ENCODE measurements around the gene PUM1. TPM values are rescaled to one million over a fixed set of nuclear protein-coding genes. Genes with fewer than 3 reads are reported as not detected.

Gene PUM1
- total RNA-seq, 6 experiments from 2014 or later, result 83.6 to 95.4 (median 90.8) TPM

DNA sequence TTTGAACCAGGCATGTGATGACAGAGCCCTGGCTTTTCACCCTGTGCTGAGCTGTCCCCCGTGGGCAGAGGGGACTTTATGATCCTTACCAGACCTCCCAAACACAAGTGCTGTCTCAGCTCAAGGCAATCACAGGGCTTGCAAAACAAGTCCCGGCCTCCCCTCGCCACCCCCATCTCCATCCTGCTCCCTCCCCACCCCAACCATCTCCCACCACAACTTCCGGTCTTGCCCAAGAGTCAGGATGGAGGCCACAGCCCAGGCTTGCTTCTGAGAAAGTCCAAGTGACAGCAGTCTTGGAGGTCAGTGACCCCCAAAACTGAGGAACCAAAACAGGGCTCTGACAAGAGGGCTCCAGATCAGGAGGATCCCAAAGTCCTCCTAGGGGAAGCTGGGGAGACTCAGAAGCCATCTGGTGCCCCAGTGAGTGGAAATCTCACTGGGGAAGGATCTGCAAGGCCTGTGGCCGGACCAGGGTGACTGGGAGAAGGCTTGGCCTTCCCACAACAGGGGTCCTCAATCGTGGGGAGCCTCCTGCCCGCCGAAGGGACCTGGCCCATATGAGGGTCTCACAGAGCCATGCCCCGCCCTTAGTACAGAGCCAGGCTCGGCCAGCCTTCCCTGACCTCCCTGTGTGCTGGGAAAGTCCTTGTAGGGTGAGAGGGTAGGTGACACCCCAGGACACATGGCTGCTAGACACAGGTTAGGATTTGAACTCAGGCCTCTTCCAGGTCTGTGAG lies 152.4 kb downstream of the PUM1 start:
- Mint-ChIP-seq H3K9me3 (no peaks in the 10 kb centered on the region), H3K27ac (peak overlapping the region; percentile 25; the same call in 1 of the 2 replicates), H3K27me3 (ENCODE audit: insufficient read depth) (no peaks in the 10 kb centered on the region; the same call in 1 of the 2 replicates), H3K36me3 (ENCODE audit: low read depth) (no peaks in the 10 kb centered on the region), H3K4me1 (ENCODE audit: low read depth) (peaks cover 26% of the 10 kb centered on the region), H3K4me3 (no peak overlapping the region)
- TF ChIP-seq, protein P1, sequence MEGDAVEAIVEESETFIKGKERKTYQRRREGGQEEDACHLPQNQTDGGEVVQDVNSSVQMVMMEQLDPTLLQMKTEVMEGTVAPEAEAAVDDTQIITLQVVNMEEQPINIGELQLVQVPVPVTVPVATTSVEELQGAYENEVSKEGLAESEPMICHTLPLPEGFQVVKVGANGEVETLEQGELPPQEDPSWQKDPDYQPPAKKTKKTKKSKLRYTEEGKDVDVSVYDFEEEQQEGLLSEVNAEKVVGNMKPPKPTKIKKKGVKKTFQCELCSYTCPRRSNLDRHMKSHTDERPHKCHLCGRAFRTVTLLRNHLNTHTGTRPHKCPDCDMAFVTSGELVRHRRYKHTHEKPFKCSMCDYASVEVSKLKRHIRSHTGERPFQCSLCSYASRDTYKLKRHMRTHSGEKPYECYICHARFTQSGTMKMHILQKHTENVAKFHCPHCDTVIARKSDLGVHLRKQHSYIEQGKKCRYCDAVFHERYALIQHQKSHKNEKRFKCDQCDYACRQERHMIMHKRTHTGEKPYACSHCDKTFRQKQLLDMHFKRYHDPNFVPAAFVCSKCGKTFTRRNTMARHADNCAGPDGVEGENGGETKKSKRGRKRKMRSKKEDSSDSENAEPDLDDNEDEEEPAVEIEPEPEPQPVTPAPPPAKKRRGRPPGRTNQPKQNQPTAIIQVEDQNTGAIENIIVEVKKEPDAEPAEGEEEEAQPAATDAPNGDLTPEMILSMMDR (IDR thresholded peaks at IDR 0.05), result no peak
- DNase-seq, result no peak

DNA sequence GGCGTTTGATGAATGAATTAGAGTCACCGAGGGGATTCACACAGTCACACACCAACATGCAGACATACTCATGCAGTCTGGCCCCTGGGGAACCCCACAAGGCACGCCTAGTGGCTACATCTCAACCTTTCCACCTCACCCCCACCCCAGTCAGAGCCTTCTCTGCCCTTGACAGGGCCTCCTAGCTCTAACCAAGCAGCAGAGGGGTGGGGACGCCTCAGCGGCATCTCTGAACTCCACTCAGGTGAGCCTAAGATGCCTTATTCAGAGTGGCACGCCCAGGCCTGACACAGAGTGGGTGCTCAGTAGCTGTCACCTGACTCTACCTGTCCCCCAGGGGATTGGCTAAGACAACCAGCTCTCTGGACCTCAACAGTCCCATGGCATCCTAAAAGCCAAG lies 153.3 kb downstream of the PUM1 start:
- Mint-ChIP-seq H3K9me3 (no peaks in the 10 kb centered on the region), H3K27ac (no peak overlapping the region), H3K36me3 (ENCODE audit: low read depth) (no peaks in the 10 kb centered on the region), H3K4me1 (ENCODE audit: low read depth) (peaks cover 32% of the 10 kb centered on the region), H3K4me3 (no peak overlapping the region), H3K27me3 (ENCODE audit: insufficient read depth) (no peaks in the 10 kb centered on the region; the same call in 1 of the 2 replicates)
- TF ChIP-seq, protein P1 (IDR thresholded peaks at IDR 0.05), result no peak
- DNase-seq, result no peak

DNA sequence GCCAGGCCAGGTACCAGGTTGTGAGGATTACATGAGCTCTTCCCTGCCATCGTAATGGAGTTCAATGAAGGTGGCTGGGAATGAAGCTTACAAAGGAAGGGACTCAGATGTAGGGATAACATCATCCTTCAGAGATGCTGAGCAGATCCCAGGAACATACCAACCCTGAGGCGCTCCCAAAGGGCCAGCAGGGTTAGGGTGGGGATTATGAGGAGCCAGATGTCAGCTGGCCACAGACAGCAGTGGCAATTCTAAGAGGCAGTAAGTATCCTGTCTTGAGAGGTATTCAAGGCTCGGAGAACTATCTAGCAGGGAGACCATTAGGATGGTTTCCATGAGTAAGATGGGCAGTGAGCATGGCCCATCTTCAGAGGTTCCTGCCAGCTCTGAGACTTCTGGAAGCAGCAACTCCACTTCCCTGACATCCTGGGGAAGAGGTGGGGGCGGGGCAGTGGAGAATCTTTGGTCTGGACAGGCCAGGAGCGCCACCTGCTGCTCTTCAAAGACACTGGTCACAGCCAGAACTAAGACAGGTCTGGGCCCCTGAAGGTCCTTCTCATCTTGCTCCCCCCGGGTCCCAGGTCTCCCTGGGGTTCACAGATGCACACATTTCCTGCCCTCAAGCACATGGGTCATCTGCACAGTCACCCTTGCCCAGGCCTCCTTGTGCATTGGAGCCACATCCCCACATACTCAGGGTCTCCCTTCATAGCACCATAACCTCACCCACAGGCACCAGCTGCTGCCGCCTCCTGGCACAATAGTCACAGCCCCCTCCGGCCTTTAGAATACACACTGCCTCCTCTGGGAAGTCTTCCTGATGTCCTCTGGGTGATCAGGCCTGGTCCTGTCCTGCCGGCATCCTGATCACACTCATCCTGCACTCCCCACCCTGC lies 154.2 kb downstream of the PUM1 start:
- TF ChIP-seq, protein P1 (IDR thresholded peaks at IDR 0.05), result peak; percentile 90
- Mint-ChIP-seq H3K27ac (no peak overlapping the region), H3K27me3 (ENCODE audit: insufficient read depth) (no peaks in the 10 kb centered on the region; the same call in 1 of the 2 replicates), H3K36me3 (ENCODE audit: low read depth) (no peaks in the 10 kb centered on the region), H3K9me3 (no peaks in the 10 kb centered on the region), H3K4me3 (no peak overlapping the region), H3K4me1 (ENCODE audit: low read depth) (peaks cover 33% of the 10 kb centered on the region)
- DNase-seq, result peak; percentile 71

DNA sequence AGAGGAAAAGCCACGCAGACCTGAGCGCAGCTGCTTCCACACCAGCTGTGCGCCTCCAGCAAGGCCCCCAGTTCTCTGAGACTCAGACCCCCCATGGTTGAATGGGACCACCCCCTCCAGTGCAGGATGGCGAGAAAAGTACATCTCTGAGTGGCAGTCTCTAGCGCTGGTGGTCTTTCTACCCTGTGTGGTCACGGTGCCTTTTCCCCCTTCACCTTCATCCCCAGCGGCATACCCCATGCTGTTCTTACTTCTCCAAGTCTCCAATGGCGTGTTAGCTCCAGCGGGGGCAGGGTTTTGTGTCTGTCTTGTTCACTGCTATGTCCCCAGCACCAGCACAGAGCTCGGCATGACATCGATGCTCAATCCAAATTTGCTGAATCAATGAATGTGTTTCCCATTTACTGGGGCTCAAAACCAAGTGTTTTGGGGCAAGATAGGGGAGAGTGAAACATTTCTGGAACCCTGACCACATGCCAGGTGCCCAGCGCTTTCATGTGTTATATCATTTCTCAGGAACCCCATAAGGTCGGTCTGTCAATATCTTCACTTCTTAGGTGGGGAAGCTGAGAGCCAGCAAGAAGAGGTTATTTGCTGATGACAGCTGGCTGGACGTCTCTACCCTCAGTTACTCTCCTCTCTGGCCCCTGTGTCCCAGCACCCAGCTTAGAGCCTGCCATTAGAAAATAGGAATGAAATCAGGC lies 156.0 kb downstream of the PUM1 start:
- Mint-ChIP-seq H3K27me3 (ENCODE audit: insufficient read depth) (no peaks in the 10 kb centered on the region; the same call in 1 of the 2 replicates), H3K36me3 (ENCODE audit: low read depth) (no peaks in the 10 kb centered on the region), H3K27ac (peak overlapping the region; percentile 49), H3K4me3 (peak overlapping the region; percentile 81), H3K4me1 (ENCODE audit: low read depth) (peaks cover 42% of the 10 kb centered on the region), H3K9me3 (no peaks in the 10 kb centered on the region)
- DNase-seq, result no peak
- TF ChIP-seq, protein P1 (IDR thresholded peaks at IDR 0.05), result no peak

DNA sequence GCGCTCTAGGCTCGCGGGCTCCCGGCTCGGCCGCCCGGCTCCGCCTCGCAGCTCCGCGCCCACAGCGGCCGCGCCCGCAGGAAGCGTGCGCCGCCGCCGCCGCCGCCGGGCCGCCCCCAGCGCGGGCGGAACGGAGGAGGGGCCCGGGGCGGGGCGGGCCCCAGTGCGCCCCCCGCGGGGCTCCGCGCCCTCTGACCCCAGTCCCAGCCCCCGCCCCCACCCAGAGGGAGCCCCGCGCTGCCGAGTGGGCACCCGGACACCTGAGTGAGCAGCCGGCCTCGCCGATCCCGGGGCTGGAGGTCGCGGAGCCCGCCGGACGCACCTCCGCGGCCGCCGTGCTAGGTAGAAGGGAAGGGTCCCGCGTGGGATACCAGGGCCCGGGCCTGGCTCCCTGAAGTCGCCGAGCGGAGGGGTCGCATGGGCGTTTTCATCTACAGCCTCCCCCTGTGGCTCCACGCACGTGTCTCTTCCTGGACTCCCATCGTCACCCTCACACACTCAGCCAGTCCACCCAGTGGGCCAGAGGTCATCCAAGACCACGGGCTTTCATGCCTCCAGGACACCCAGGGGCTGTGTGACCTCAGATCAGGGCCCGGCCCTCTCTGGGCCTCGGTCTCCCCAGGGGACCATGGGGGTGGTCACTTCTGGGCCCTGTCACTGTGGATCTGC lies 156.7 kb downstream of the PUM1 start, which contains the start of gene SDC3:
Gene SDC3 (minus strand): TSS at position 63 of the 669 bp plus-strand sequence. CDS start 172 bp downstream, outside the sequence.
- no peak for DNase-seq
- H3K27me3 Mint-ChIP-seq (ENCODE audit: insufficient read depth), result no peaks in the 10 kb centered on the region; the same call in 1 of the 2 replicates
- no peaks in the 10 kb centered on the region for H3K36me3 Mint-ChIP-seq (ENCODE audit: low read depth)
- H3K27ac Mint-ChIP-seq, result peak within 1 kb of the TSS; percentile 62
- TF ChIP-seq, protein P1 (IDR thresholded peaks at IDR 0.05), result no peak
- H3K9me3 Mint-ChIP-seq, result no peaks in the 10 kb centered on the region
- H3K4me3 Mint-ChIP-seq, result peak within 1 kb of the TSS; percentile 91
- H3K4me1 Mint-ChIP-seq (ENCODE audit: low read depth), result peaks cover 44% of the 10 kb centered on the region

Measured in HFFc6 (cell line).